ENCODE measurements around the gene ZNF98. TPM values are rescaled to one million over a fixed set of nuclear protein-coding genes. Genes with fewer than 3 reads are reported as not detected.

ZNF98 gene
- total and polyA plus RNA-seq, 2 of the 13 experiments (the other 11 are each of a cell fraction or from before 2014, with no cell fraction given), result not detected

DNA sequence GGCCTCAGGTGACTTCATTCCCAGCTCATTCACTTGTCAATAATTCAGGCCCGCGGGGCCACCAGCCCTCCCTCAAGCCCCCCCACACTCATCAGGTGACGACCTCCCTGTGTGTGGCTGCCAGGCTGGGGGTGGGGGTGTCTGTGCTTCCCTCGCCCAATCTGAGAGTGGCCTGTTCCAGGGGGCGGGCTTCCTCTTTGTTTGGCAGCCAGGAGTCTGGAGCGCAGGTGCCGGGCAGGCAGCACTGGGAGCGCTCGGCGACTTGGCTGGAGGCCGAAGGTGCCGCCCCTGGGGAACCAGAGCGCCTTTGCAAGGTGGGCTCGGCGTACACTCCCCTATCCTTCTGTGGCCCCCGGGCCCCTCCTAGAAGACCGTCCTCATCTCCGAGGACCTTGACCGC, 5.4 kb upstream of the ZNF98 start (continued):
- TF ChIP-seq ZNF3 (CRISPR knock-in tag; IDR thresholded peaks at IDR 0.05) (no peak), MYNN (CRISPR knock-in tag; IDR thresholded peaks at IDR 0.05; ENCODE audit: low read depth) (no peak), DNMT1 (CRISPR knock-in tag; IDR thresholded peaks at IDR 0.05) (no peak), MZF1 (CRISPR knock-in tag; IDR thresholded peaks at IDR 0.05; ENCODE audit: borderline replicate concordance) (no peak), MAFG (CRISPR knock-in tag; IDR thresholded peaks at IDR 0.05) (no peak), KAT7 (CRISPR knock-in tag; IDR thresholded peaks at IDR 0.05; ENCODE audit: borderline replicate concordance) (no peak)

DNA sequence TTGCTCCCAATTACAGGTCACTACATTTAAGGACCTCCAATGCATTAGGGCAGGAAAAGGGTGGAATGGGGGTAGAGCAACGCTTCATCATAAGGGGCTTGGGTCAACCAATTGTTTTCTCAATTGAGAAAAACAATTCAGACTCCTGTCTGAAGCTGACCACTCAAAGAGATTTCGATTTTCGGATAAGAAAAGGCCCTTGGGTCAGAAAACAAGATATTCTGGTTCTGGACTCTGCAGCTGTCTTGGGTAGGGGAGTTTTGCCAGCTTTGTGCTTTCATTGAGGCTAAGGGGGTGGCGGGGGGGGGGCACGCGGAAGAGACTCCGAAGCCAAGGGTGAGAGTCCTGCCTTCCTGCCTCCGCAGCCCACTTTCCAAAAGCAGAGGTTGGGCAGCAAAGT, 4.8 kb upstream of the ZNF98 start:
- H3K4me2 ChIP-seq (ENCODE audit: low read depth, low read length), result no peak overlapping the region
- CTCF ChIA-PET (ENCODE audit: low intra/inter-chr PET ratio, low total read pairs), result no interaction called here
- POLR2A ChIA-PET, result no interaction called here
- WGBS (ENCODE audit: low lambda C conversion rate), result 42% methylated on average over 6 of the region's 8 CpGs
- no peaks in the 10 kb centered on the region for H3K36me3 ChIP-seq (replicated peaks in 1 of 2; ENCODE audit: control insufficient read depth in 1 of 2, insufficient read depth in 2 of 2, low read length in 2 of 2)
- H3K27me3 ChIP-seq (ENCODE audit: control insufficient read depth in 1 of 2, insufficient read depth in 2 of 2, low read length in 2 of 2), result no peaks in the 10 kb centered on the region
- in situ Hi-C loops (cut with HindIII; ENCODE audit: extremely low pct_ligation_motif_present, low pct_unique_long_range_greater_than_20kb) (no loop called here), intact Hi-C loops (cut with micrococcal nuclease; ENCODE audit: unreplicated experiment) (no loop called here)
- no peaks in the 10 kb centered on the region for H4K20me1 ChIP-seq (ENCODE audit: insufficient read depth, low read length)
- ATAC-seq, result no peak
- H3K79me2 ChIP-seq (ENCODE audit: insufficient read depth, low read length), result no peaks in the 10 kb centered on the region
- TF ChIP-seq ARNT (IDR thresholded peaks at IDR 0.05) (no peak), ZBTB20 (CRISPR knock-in tag; IDR thresholded peaks at IDR 0.05; ENCODE audit: borderline replicate concordance, low read depth) (no peak), ESRRA (CRISPR knock-in tag; IDR thresholded peaks at IDR 0.05; ENCODE audit: low read depth) (no peak), AHR (CRISPR knock-in tag; IDR thresholded peaks at IDR 0.05) (no peak), RXRA (CRISPR knock-in tag; IDR thresholded peaks at IDR 0.05) (no peak), BRF2 (CRISPR knock-in tag; IDR thresholded peaks at IDR 0.05) (no peak), ZNF33B (CRISPR knock-in tag; IDR thresholded peaks at IDR 0.05) (no peak), DNMT3B (CRISPR knock-in tag; conservative IDR thresholded peaks at IDR 0.05) (no peak), KDM5A (IDR thresholded peaks at IDR 0.05; ENCODE audit: borderline replicate concordance, low read length) (no peak), ZFP37 (CRISPR knock-in tag; IDR thresholded peaks at IDR 0.05; ENCODE audit: borderline replicate concordance) (no peak), TOE1 (CRISPR knock-in tag; IDR thresholded peaks at IDR 0.05) (no peak), ZNF800 (CRISPR knock-in tag; IDR thresholded peaks at IDR 0.05) (no peak)
- TF ChIP-seq, protein P1, sequence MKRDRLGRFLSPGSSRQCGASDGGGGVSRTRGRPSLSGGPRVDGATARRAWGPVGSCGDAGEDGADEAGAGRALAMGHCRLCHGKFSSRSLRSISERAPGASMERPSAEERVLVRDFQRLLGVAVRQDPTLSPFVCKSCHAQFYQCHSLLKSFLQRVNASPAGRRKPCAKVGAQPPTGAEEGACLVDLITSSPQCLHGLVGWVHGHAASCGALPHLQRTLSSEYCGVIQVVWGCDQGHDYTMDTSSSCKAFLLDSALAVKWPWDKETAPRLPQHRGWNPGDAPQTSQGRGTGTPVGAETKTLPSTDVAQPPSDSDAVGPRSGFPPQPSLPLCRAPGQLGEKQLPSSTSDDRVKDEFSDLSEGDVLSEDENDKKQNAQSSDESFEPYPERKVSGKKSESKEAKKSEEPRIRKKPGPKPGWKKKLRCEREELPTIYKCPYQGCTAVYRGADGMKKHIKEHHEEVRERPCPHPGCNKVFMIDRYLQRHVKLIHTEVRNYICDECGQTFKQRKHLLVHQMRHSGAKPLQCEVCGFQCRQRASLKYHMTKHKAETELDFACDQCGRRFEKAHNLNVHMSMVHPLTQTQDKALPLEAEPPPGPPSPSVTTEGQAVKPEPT (CRISPR knock-in tag; IDR thresholded peaks at IDR 0.05; ENCODE audit: low read depth), result no peak
- TF ChIP-seq, protein P2, sequence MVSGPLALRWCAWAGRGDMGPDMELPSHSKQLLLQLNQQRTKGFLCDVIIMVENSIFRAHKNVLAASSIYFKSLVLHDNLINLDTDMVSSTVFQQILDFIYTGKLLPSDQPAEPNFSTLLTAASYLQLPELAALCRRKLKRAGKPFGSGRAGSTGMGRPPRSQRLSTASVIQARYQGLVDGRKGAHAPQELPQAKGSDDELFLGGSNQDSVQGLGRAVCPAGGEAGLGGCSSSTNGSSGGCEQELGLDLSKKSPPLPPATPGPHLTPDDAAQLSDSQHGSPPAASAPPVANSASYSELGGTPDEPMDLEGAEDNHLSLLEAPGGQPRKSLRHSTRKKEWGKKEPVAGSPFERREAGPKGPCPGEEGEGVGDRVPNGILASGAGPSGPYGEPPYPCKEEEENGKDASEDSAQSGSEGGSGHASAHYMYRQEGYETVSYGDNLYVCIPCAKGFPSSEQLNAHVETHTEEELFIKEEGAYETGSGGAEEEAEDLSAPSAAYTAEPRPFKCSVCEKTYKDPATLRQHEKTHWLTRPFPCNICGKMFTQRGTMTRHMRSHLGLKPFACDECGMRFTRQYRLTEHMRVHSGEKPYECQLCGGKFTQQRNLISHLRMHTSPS (CRISPR knock-in tag; IDR thresholded peaks at IDR 0.05; ENCODE audit: low read depth), result no peak
- H2AFZ ChIP-seq (ENCODE audit: low read length), result no peak overlapping the region
- DNase-seq (ENCODE audit: low spot score), result no peak
- no peak for FAIRE-seq
- H3K4me1 ChIP-seq (ENCODE audit: insufficient read depth, low read length), result no peaks in the 10 kb centered on the region
- BruUV-seq (replicated peaks), result no TSS peak
- no peak overlapping the region for H3K4me3 ChIP-seq (replicated peaks in 1 of 3; ENCODE audit: insufficient read depth in 1 of 3, low read depth in 2 of 3, low read length in 3 of 3)
- H3K27ac ChIP-seq (ENCODE audit: extremely low read length, insufficient read depth, low read length), result no peak overlapping the region
- H3K9me3 ChIP-seq (ENCODE audit: low read length), result peaks cover 93% of the 10 kb centered on the region
- H3K9ac ChIP-seq (ENCODE audit: insufficient read depth, low read depth, low read length), result no peak overlapping the region

Measured in HepG2 (cell line).